ENCODE measurements around the gene PKP1.

PKP1 gene

GRCh38 chr1:201371792-201372191 lies 88.5 kb downstream of the PKP1 start:
- DNase-seq (ENCODE audit: low spot score), result no peak

DNA sequence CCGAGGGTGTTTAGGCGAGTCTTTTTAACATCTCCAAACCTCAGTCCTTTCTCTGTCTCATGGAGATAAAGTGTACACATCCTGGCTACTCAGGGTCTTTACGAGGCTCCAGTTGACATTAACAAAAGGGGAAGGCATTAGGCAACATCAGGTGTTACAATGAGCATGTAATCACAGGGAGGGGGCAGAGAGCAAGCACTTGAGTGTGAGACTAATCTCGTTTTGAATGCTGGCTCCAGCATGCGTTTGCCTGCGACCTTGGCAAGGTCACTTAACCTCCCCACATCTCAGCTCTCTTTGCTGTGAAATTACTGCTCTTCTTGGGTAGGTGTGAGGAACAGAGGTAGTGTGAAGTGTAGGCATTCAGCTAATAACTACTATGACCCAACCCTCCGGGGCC lies 91.1 kb downstream of the PKP1 start:
- no peak for DNase-seq (ENCODE audit: low spot score)

GRCh38 chr1:201375169-201375568 lies 91.9 kb downstream of the PKP1 start:
- no peak for DNase-seq (ENCODE audit: low spot score)

DNA sequence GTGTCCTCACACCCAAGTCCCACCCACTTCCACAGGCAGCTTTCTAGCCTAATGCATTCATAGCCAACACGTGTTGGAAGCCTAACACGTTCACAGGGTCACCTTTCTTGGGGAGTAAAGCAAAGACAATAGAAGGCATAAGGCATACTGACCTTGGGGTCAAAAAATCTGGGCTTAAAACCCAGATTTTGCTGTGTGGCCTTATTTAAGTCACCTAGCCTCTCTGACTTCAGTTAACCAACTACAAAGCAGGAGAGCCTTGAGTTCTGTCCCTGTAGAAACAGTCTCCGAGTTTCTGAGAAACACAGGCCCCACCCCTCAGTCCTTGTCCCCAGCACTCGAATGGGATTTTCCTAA lies 92.8 kb downstream of the PKP1 start:
- no peak for DNase-seq (ENCODE audit: low spot score)

- peak; percentile 85 for DNase-seq (ENCODE audit: low spot score)
Measured at GRCh38 chr1:201376464-201377374, 93.4 kb downstream of the PKP1 start.

DNA sequence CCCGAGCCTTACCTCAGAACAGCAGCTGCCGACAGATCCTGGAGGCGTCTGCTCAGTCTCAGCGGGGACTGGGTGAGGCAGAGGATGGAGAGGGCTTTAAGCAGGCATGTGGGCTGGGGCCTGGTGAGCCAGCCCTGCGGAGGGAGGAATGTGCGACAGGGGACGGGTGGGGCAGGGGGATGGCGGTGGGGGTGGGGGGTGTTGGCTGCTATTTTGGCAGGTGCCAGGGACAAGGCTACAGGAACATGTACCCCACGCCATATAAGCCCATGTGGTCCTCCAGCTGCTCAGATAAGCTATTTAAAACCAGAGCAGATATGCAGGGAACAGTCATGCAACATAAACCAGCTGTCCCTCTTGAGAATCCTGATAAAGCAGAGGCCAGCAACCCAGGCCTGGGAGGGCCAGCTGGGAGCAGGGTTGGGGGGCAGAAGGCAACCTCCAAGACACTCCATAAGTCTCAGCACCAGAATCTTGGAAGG lies 94.3 kb downstream of the PKP1 start, which contains the start of gene TNNT2:
TSS of gene TNNT2 (minus strand) at position 70 of the 482 bp plus-strand sequence. CDS start 4,426 bp downstream, outside the sequence.
- DNase-seq (ENCODE audit: low spot score), result no peak

- no peak for DNase-seq (ENCODE audit: low spot score)
Measured at GRCh38 chr1:201378804-201379203, 95.5 kb downstream of the PKP1 start.

DNA sequence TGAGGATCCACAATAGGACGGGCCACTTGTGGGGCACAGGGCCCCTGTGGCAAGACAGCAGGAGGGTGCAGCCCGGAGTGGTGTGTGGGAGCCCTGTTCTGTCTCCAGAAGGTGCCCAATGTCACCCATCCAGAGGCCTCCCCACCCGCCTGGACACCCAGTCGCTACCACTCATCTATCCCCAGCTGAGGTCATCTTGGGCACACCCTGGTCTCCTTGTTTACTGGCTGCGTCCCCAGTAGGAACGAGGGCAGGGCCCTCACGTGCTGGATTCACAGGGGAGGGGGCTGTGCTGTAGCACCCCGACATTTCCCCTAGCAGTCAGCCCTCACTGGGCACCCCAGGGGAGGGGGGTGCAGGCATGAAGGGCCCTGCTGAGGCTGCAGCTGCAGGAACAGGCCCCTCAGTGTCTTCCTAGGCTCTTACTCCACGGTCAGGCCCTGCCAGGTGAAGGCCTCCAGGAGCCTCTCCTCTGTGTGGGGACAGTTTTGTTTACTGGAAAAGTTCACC lies 96.5 kb downstream of the PKP1 start:
- DNase-seq (ENCODE audit: low spot score), result no peak

- no peak for DNase-seq (ENCODE audit: low spot score)
Measured at GRCh38 chr1:201381130-201381529, 97.8 kb downstream of the PKP1 start.

All from ecto neural progenitor cell (in vitro differentiated cells).